ENCODE measurements around the gene CASTOR1.

CASTOR1 gene

GRCh38 chr22:30272781-30273601 is 16.3 kb downstream of the CASTOR1 start:
- Histone ChIP-seq H3K56ac (ENCODE audit: low read length) (no peak overlapping the region), H3K79me2 (ENCODE audit: control insufficient read depth, insufficient read depth, low read length) (no peaks in the 10 kb centered on the region), H2BK5ac (ENCODE audit: low read length) (no peak overlapping the region), H3K79me1 (ENCODE audit: low read length) (no peaks in the 10 kb centered on the region), H3K9ac (ENCODE audit: low read length) (no peak overlapping the region), H3K4me3 (ENCODE audit: low read length) (no peak overlapping the region), H4K5ac (ENCODE audit: low read length) (no peak overlapping the region), H3K4me2 (ENCODE audit: low read length) (no peak overlapping the region), H3K23ac (ENCODE audit: low read length) (no peak overlapping the region), H4K8ac (ENCODE audit: low read depth, low read length) (no peak overlapping the region), H3K4ac (ENCODE audit: low read depth, low read length) (no peak overlapping the region), H2BK120ac (ENCODE audit: low read depth, low read length) (no peak overlapping the region), H3K4me1 (ENCODE audit: control insufficient read depth, low read depth, low read length) (no peaks in the 10 kb centered on the region), H2AK5ac (ENCODE audit: low read length) (no peak overlapping the region), H3K27ac (ENCODE audit: low read depth, low read length) (no peak overlapping the region), H3K18ac (ENCODE audit: low read length) (no peak overlapping the region), H2BK15ac (replicated peaks; ENCODE audit: low read depth) (no peak overlapping the region), H3K27me3 (ENCODE audit: insufficient read depth, low read length, poor library complexity) (no peaks in the 10 kb centered on the region), H3K36me3 (ENCODE audit: control insufficient read depth, insufficient read depth, low read length) (no peaks in the 10 kb centered on the region)
- DNase-seq: no peak
- no CpG with 5 or more reads among the region's 16 CpGs for WGBS (ENCODE audit: extremely low coverage, insufficient coverage, low lambda C conversion rate)

- Histone ChIP-seq H3K18ac (ENCODE audit: low read length) (no peak overlapping the region), H3K56ac (ENCODE audit: low read length) (no peak overlapping the region), H3K4me2 (ENCODE audit: low read length) (no peak overlapping the region), H3K23ac (ENCODE audit: low read length) (no peak overlapping the region), H2AK5ac (ENCODE audit: low read length) (no peak overlapping the region), H3K4ac (ENCODE audit: low read depth, low read length) (no peak overlapping the region), H3K4me3 (ENCODE audit: low read length) (no peak overlapping the region), H3K36me3 (ENCODE audit: control insufficient read depth, insufficient read depth, low read length) (no peaks in the 10 kb centered on the region), H2BK15ac (replicated peaks; ENCODE audit: low read depth) (no peak overlapping the region), H3K79me2 (ENCODE audit: control insufficient read depth, insufficient read depth, low read length) (no peaks in the 10 kb centered on the region), H3K4me1 (ENCODE audit: control insufficient read depth, low read depth, low read length) (no peaks in the 10 kb centered on the region), H3K9ac (ENCODE audit: low read length) (no peak overlapping the region), H3K27ac (ENCODE audit: low read depth, low read length) (no peak overlapping the region), H3K27me3 (ENCODE audit: insufficient read depth, low read length, poor library complexity) (no peaks in the 10 kb centered on the region), H2BK5ac (ENCODE audit: low read length) (no peak overlapping the region), H4K5ac (ENCODE audit: low read length) (no peak overlapping the region), H3K79me1 (ENCODE audit: low read length) (no peaks in the 10 kb centered on the region), H4K8ac (ENCODE audit: low read depth, low read length) (no peak overlapping the region), H2BK120ac (ENCODE audit: low read depth, low read length) (no peak overlapping the region)
- no CpG with 5 or more reads among the region's 16 CpGs for WGBS (ENCODE audit: extremely low coverage, insufficient coverage, low lambda C conversion rate)
- DNase-seq: no peak
Observed at GRCh38 chr22:30270832-30271231, 18.5 kb downstream of the CASTOR1 start.

GRCh38 chr22:30268331-30268730 is 21.0 kb downstream of the CASTOR1 start:
- Histone ChIP-seq H3K36me3 (ENCODE audit: control insufficient read depth, insufficient read depth, low read length) (no peaks in the 10 kb centered on the region), H3K4me3 (ENCODE audit: low read length) (no peak overlapping the region), H3K4me1 (ENCODE audit: control insufficient read depth, low read depth, low read length) (no peaks in the 10 kb centered on the region), H3K4me2 (ENCODE audit: low read length) (no peak overlapping the region), H4K5ac (ENCODE audit: low read length) (no peak overlapping the region), H3K79me2 (ENCODE audit: control insufficient read depth, insufficient read depth, low read length) (no peaks in the 10 kb centered on the region), H3K9ac (ENCODE audit: low read length) (no peak overlapping the region), H3K4ac (ENCODE audit: low read depth, low read length) (no peak overlapping the region), H3K18ac (ENCODE audit: low read length) (no peak overlapping the region), H2BK120ac (ENCODE audit: low read depth, low read length) (no peak overlapping the region), H3K27ac (ENCODE audit: low read depth, low read length) (no peak overlapping the region), H3K27me3 (ENCODE audit: insufficient read depth, low read length, poor library complexity) (no peaks in the 10 kb centered on the region), H3K79me1 (ENCODE audit: low read length) (no peaks in the 10 kb centered on the region), H2BK5ac (ENCODE audit: low read length) (no peak overlapping the region), H3K23ac (ENCODE audit: low read length) (no peak overlapping the region), H4K8ac (ENCODE audit: low read depth, low read length) (no peak overlapping the region), H3K56ac (ENCODE audit: low read length) (no peak overlapping the region), H2AK5ac (ENCODE audit: low read length) (no peak overlapping the region), H2BK15ac (replicated peaks; ENCODE audit: low read depth) (no peak overlapping the region)
- DNase-seq: no peak
- no CpG with 5 or more reads among the region's 8 CpGs for WGBS (ENCODE audit: extremely low coverage, insufficient coverage, low lambda C conversion rate)

GRCh38 chr22:30267382-30268302 is 21.7 kb downstream of the CASTOR1 start:
- no peak overlapping the region for H3K18ac ChIP-seq (ENCODE audit: low read length)
- no peak overlapping the region for H3K4me2 ChIP-seq (ENCODE audit: low read length)
- H2AK5ac ChIP-seq (ENCODE audit: low read length): no peak overlapping the region
- no peak overlapping the region for H4K8ac ChIP-seq (ENCODE audit: low read depth, low read length)
- H3K27me3 ChIP-seq (ENCODE audit: insufficient read depth, low read length, poor library complexity): no peaks in the 10 kb centered on the region
- H3K79me1 ChIP-seq (ENCODE audit: low read length): no peaks in the 10 kb centered on the region
- H3K9ac ChIP-seq (ENCODE audit: low read length): no peak overlapping the region
- no peak overlapping the region for H3K27ac ChIP-seq (ENCODE audit: low read depth, low read length)
- H3K4me1 ChIP-seq (ENCODE audit: control insufficient read depth, low read depth, low read length): no peaks in the 10 kb centered on the region
- no peak overlapping the region for H3K4ac ChIP-seq (ENCODE audit: low read depth, low read length)
- H3K36me3 ChIP-seq (ENCODE audit: control insufficient read depth, insufficient read depth, low read length): no peaks in the 10 kb centered on the region
- no peak overlapping the region for H2BK120ac ChIP-seq (ENCODE audit: low read depth, low read length)
- no peak overlapping the region for H3K56ac ChIP-seq (ENCODE audit: low read length)
- H3K79me2 ChIP-seq (ENCODE audit: control insufficient read depth, insufficient read depth, low read length): no peaks in the 10 kb centered on the region
- WGBS (ENCODE audit: extremely low coverage, insufficient coverage, low lambda C conversion rate): no CpG with 5 or more reads among the region's 14 CpGs
- no peak overlapping the region for H2BK15ac ChIP-seq (replicated peaks; ENCODE audit: low read depth)
- no peak for DNase-seq
- H2BK5ac ChIP-seq (ENCODE audit: low read length): no peak overlapping the region
- no peak overlapping the region for H4K5ac ChIP-seq (ENCODE audit: low read length)
- H3K23ac ChIP-seq (ENCODE audit: low read length): no peak overlapping the region
- H3K4me3 ChIP-seq (ENCODE audit: low read length): no peak overlapping the region

- no peak within 1 kb of the TSS for H3K27ac ChIP-seq (ENCODE audit: low read depth, low read length)
- H2BK15ac ChIP-seq (replicated peaks; ENCODE audit: low read depth): no peak within 1 kb of the TSS
- no CpG with 5 or more reads among the region's 35 CpGs for WGBS (ENCODE audit: extremely low coverage, insufficient coverage, low lambda C conversion rate)
- no peak within 1 kb of the TSS for H3K4me2 ChIP-seq (ENCODE audit: low read length)
- H3K79me1 ChIP-seq (ENCODE audit: low read length): no peaks in the 10 kb centered on the region
- no peak within 1 kb of the TSS for H4K8ac ChIP-seq (ENCODE audit: low read depth, low read length)
- no peaks in the 10 kb centered on the region for H3K36me3 ChIP-seq (ENCODE audit: control insufficient read depth, insufficient read depth, low read length)
- H3K23ac ChIP-seq (ENCODE audit: low read length): no peak within 1 kb of the TSS
- no peak within 1 kb of the TSS for H3K9ac ChIP-seq (ENCODE audit: low read length)
- H2BK5ac ChIP-seq (ENCODE audit: low read length): no peak within 1 kb of the TSS
- H3K79me2 ChIP-seq (ENCODE audit: control insufficient read depth, insufficient read depth, low read length): no peaks in the 10 kb centered on the region
- H3K27me3 ChIP-seq (ENCODE audit: insufficient read depth, low read length, poor library complexity): no peaks in the 10 kb centered on the region
- no peak within 1 kb of the TSS for H3K4me3 ChIP-seq (ENCODE audit: low read length)
- no peak within 1 kb of the TSS for H3K56ac ChIP-seq (ENCODE audit: low read length)
- no peak within 1 kb of the TSS for H3K18ac ChIP-seq (ENCODE audit: low read length)
- DNase-seq: no peak
- H4K5ac ChIP-seq (ENCODE audit: low read length): no peak within 1 kb of the TSS
- H2BK120ac ChIP-seq (ENCODE audit: low read depth, low read length): no peak within 1 kb of the TSS
- H2AK5ac ChIP-seq (ENCODE audit: low read length): no peak within 1 kb of the TSS
- H3K4ac ChIP-seq (ENCODE audit: low read depth, low read length): no peak within 1 kb of the TSS
- H3K4me1 ChIP-seq (ENCODE audit: control insufficient read depth, low read depth, low read length): no peaks in the 10 kb centered on the region
Observed at GRCh38 chr22:30266445-30267381, 22.6 kb downstream of the CASTOR1 start, which contains the start of gene OSM. Gene OSM, minus strand, starts transcription at chr22:30266851. Its CDS starts 52 bp downstream, at chr22:30266799.

Data from mesendoderm (in vitro differentiated cells).